Right lobe of liver (tissue), 4 donors: Measurements from ENCODE around the gene PPM1J.

Source experiments
- POLR2A ChIP-seq: fragments of 450-650 bp; IDR thresholded peaks from one replicate; pipeline ENCODE4 v1.6.1; 2017; ENCODE audit warnings: antibody characterized with exemption, mild to moderate bottlenecking
- TF ChIP-seq, protein P1 (sequence below), 4 donors: fragments of 200-600 bp in 3 of 4; fragments of 450-650 bp in 1 of 4; IDR thresholded peaks; one replicate each; pipeline versions ENCODE4 v1.5.1 to v1.8.0; 2016 to 2022; ENCODE audit warnings: antibody characterized with exemption in 4 of 4, mild to moderate bottlenecking in 2 of 4
- donor health status: DM: no; HTN: no; CAD: no.
- donor health status: DM: no; HTN: no; CAD: no.
- donor health status: DM: no; HTN: yes; CAD: no.

DNA sequence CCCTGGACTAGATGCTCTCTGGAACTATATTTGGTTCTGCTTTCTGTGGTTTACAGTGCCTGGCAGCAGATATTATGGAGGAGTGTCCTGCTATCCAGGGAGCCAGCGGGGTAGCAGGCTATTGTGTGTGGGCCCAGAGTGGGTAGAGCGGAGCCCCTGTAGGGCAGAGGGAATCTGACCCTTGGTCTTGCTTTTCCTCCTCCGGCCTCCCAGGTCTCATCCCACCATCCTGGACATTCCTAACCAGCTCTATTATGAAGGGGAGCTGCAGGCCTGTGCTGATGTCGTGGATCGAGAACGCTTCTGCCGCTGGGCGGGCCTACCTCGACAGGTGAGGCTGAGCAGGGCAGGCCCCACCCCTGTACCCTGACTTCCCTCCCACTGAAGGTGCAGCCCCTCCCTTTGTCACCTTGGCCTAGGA, 17.3 kb downstream of the PPM1J start:
- TF ChIP-seq POLR2A: no peak
- TF ChIP-seq, protein P1, sequence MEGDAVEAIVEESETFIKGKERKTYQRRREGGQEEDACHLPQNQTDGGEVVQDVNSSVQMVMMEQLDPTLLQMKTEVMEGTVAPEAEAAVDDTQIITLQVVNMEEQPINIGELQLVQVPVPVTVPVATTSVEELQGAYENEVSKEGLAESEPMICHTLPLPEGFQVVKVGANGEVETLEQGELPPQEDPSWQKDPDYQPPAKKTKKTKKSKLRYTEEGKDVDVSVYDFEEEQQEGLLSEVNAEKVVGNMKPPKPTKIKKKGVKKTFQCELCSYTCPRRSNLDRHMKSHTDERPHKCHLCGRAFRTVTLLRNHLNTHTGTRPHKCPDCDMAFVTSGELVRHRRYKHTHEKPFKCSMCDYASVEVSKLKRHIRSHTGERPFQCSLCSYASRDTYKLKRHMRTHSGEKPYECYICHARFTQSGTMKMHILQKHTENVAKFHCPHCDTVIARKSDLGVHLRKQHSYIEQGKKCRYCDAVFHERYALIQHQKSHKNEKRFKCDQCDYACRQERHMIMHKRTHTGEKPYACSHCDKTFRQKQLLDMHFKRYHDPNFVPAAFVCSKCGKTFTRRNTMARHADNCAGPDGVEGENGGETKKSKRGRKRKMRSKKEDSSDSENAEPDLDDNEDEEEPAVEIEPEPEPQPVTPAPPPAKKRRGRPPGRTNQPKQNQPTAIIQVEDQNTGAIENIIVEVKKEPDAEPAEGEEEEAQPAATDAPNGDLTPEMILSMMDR (IDR thresholded peaks at IDR 0.05): no peak
